Loucy (cell line): ENCODE measurements around the gene C1QBP.

ENCODE experiments used
- H2AFZ ChIP-seq: fragments of 200-600 bp; sonication (generic); 2 replicates; pipeline ENCODE4 v1.6.0; 2016; ENCODE audit warnings: antibody characterized with exemption, mild to moderate bottlenecking, low read length, moderate library complexity
- H3F3A ChIP-seq: fragments of 200-600 bp; 2 replicates; pipeline ENCODE4 v1.6.0; 2016; ENCODE audit warnings: antibody characterized with exemption, low read depth, mild to moderate bottlenecking
- H3K27me3 ChIP-seq: fragments of 200-600 bp; sonication (generic); 2 replicates; pipeline ENCODE4 v1.6.1; 2014; ENCODE audit warnings: low read length, mild to moderate bottlenecking; ENCODE audit not compliant: insufficient read depth, poor library complexity, severe bottlenecking
- H3K36me3 ChIP-seq: fragments of 200-600 bp; sonication (generic); 2 replicates; pipeline ENCODE4 v1.6.1; 2016; ENCODE audit warnings: low read length; ENCODE audit not compliant: insufficient read depth
- H3K4me1 ChIP-seq: fragments of 200-600 bp; sonication (generic); 2 replicates; pipeline ENCODE4 v1.5.1; 2014; ENCODE audit warnings: low read length, mild to moderate bottlenecking; ENCODE audit not compliant: insufficient read depth, poor library complexity, severe bottlenecking
- H3K4me2 ChIP-seq: fragments of 200-600 bp; sonication (generic); 2 replicates; pipeline ENCODE4 v1.6.0; 2014; ENCODE audit warnings: antibody characterized with exemption, low read length, low read depth, mild to moderate bottlenecking; ENCODE audit not compliant: poor library complexity, severe bottlenecking
- H3K4me3 ChIP-seq: fragments of 200-600 bp; sonication (generic); 2 replicates; pipeline ENCODE4 v1.5.1; 2014; ENCODE audit warnings: low read length, mild to moderate bottlenecking, mixed read lengths; ENCODE audit not compliant: poor library complexity, severe bottlenecking
- H3K79me2 ChIP-seq: fragments of 200-600 bp; sonication (generic); 2 replicates; pipeline ENCODE4 v1.6.1; 2014; ENCODE audit warnings: low read length; ENCODE audit not compliant: insufficient read depth
- H3K9ac ChIP-seq: fragments of 200-600 bp; sonication (generic); 2 replicates; pipeline ENCODE4 v1.6.0; 2014; ENCODE audit warnings: mild to moderate bottlenecking, low read depth, low read length, moderate library complexity; ENCODE audit not compliant: poor library complexity, severe bottlenecking
- H3K9me2 ChIP-seq: fragments of 200-600 bp; sonication (generic); replicated peaks from 2 replicates; pipeline ENCODE4 v1.6.1; 2016; ENCODE audit warnings: low read depth, low read length, mixed read lengths
- H3K9me3 ChIP-seq: fragments of 200-600 bp; sonication (generic); 2 replicates; pipeline ENCODE4 v1.6.1; 2014; ENCODE audit warnings: mild to moderate bottlenecking, antibody characterized with exemption, low read length, low read depth; ENCODE audit not compliant: insufficient read depth
- H4K20me1 ChIP-seq: fragments of 200-600 bp; sonication (generic); 2 replicates; pipeline ENCODE4 v1.6.0; 2014; ENCODE audit warnings: antibody characterized with exemption, low read length, mild to moderate bottlenecking; ENCODE audit not compliant: insufficient read depth, poor library complexity, severe bottlenecking
- CTCF ChIP-seq: fragments of 200-600 bp; sonication (generic); conservative IDR thresholded peaks from 2 replicates; pipeline ENCODE4 v1.5.1; 2014; ENCODE audit warnings: mild to moderate bottlenecking, antibody characterized with exemption, low read length
- EZH2phosphoT487 ChIP-seq: fragments of 200-600 bp; IDR thresholded peaks from 2 replicates; pipeline ENCODE4 v1.6.1; 2018; ENCODE audit warnings: antibody characterized with exemption, mild to moderate bottlenecking, moderate library complexity, borderline replicate concordance

The C1QBP gene

GRCh38 chr17:5418858-5419355 is 20.0 kb downstream of the C1QBP start:
- peak overlapping the region; percentile 88 for H3K4me2 ChIP-seq
- no peaks in the 10 kb centered on the region for H3K9me2 ChIP-seq
- H4K20me1 ChIP-seq: peaks cover 67% of the 10 kb centered on the region
- TF ChIP-seq EZH2phosphoT487: no peak
- no peak for TF ChIP-seq CTCF
- H2AFZ ChIP-seq: peak overlapping the region; percentile 79
- H3K27me3 ChIP-seq: no peaks in the 10 kb centered on the region
- peaks cover 85% of the 10 kb centered on the region for H3K79me2 ChIP-seq
- no peaks in the 10 kb centered on the region for H3K9me3 ChIP-seq
- H3K4me1 ChIP-seq: peaks cover 42% of the 10 kb centered on the region
- peak overlapping the region; percentile 85 for H3K9ac ChIP-seq
- peaks cover 22% of the 10 kb centered on the region; the same call in 1 of the 2 replicates for H3K36me3 ChIP-seq
- H3K4me3 ChIP-seq: peak overlapping the region; percentile 97
- H3F3A ChIP-seq: no peaks in the 10 kb centered on the region

GRCh38 chr17:5416901-5417300 is 22.1 kb downstream of the C1QBP start:
- peak overlapping the region; percentile 53 for H3K9ac ChIP-seq
- peaks cover 34% of the 10 kb centered on the region; the same call in 1 of the 2 replicates for H3K36me3 ChIP-seq
- peaks cover 68% of the 10 kb centered on the region for H4K20me1 ChIP-seq

GRCh38 chr17:5413682-5414081 is 25.3 kb downstream of the C1QBP start:
- H3K4me2 ChIP-seq: peak overlapping the region; percentile 54
- no peaks in the 10 kb centered on the region for H3K9me2 ChIP-seq
- no peak overlapping the region for H3K4me3 ChIP-seq
- peaks cover 61% of the 10 kb centered on the region for H4K20me1 ChIP-seq
- H3K36me3 ChIP-seq: peaks cover 60% of the 10 kb centered on the region
- H3K79me2 ChIP-seq: peaks cover 83% of the 10 kb centered on the region
- no peaks in the 10 kb centered on the region for H3K27me3 ChIP-seq
- no peak overlapping the region for H2AFZ ChIP-seq
- H3K4me1 ChIP-seq: peaks cover 36% of the 10 kb centered on the region
- H3K9me3 ChIP-seq: no peaks in the 10 kb centered on the region
- peak overlapping the region; percentile 26 for H3K9ac ChIP-seq
- TF ChIP-seq EZH2phosphoT487 (no peak), CTCF (no peak)
- H3F3A ChIP-seq: no peaks in the 10 kb centered on the region

More at GRCh38 chr17:5416901-5417300, 22.1 kb downstream of the C1QBP start:
- Histone ChIP-seq H3K79me2 (peaks cover 91% of the 10 kb centered on the region), H3K4me1 (peaks cover 46% of the 10 kb centered on the region), H3K4me2 (peak overlapping the region; percentile 88), H3K9me2 (no peaks in the 10 kb centered on the region), H2AFZ (no peak overlapping the region), H3K9me3 (no peaks in the 10 kb centered on the region), H3F3A (no peaks in the 10 kb centered on the region), H3K27me3 (no peaks in the 10 kb centered on the region), H3K4me3 (peak overlapping the region; percentile 97)
- TF ChIP-seq CTCF: no peak
- no peak for TF ChIP-seq EZH2phosphoT487
